K562 (cell line): ENCODE measurements around the gene GET4. TPM values are rescaled to one million over a fixed set of nuclear protein-coding genes. Genes with fewer than 3 reads are reported as not detected.

ENCODE experiments used
- ATAC-seq: fragments of 200-7000 bp; cut with Tn5 transposase; 3 replicates; pipeline ENCODE4 v1.9.1; 2020; ENCODE audit warnings: moderate library complexity
- BruUV-seq: library from RNA; stranded (reverse); fragments of 400-500 nt; replicated peaks from 2 replicates; lab custom pipeline; 2021; lab: Mats Ljungman, UMichigan
- CTCF ChIA-PET: fragments of 300-600 bp; formaldehyde crosslinking; extraction: SDS; loops from one replicate; lab custom pipeline; 2021; ENCODE audit warnings: low intra/inter-chr PET ratio; lab: Yijun Ruan, JAX
- POLR2A ChIA-PET: fragments of 300-600, 350-650 bp; sonication (Branson Sonifier 250); formaldehyde crosslinking; extraction: SDS; loops from one replicate; lab custom pipeline; 2021; ENCODE audit warnings: antibody characterized with exemption, inconsistent platforms; lab: Yijun Ruan, JAX
- DNase-seq, 4 experiments: peaks; one replicate each; pipeline versions ENCODE4 v3.0.0 to v3.0.0-alpha.2; 2011 to 2018; ENCODE audit warnings: low spot score in 3 of 4, mixed read lengths in 3 of 4; ENCODE audit errors: extremely low read depth in 1 of 4
- FAIRE-seq: peaks from 2 replicates; lab custom pipeline; 2011; peaks lifted over from hg19 to GRCh38; lab: Jason Lieb, UNC
- H2AFZ ChIP-seq: 2 replicates; pipeline ENCODE4 v1.6.0; 2011; ENCODE audit warnings: low read depth, low read length, control low read depth, inconsistent platforms
- H3K27ac ChIP-seq: fragments of 200-600 bp; 3 replicates; pipeline ENCODE4 v1.8.0; 2011; ENCODE audit warnings: low read depth, mild to moderate bottlenecking, control low read depth, inconsistent platforms, low read length, moderate library complexity, mixed read lengths; ENCODE audit errors: extremely low read depth
- H3K27me3 ChIP-seq, 2 experiments: fragments of 300-600 bp in 1 of 2; 2 replicates in 1 of 2; 3 replicates in 1 of 2; pipeline versions ENCODE4 v1.6.0 to v1.8.0; 2011; ENCODE audit warnings: inconsistent platforms in 2 of 2, low read length in 2 of 2, mild to moderate bottlenecking in 1 of 2, mixed read lengths in 1 of 2, moderate library complexity in 1 of 2; ENCODE audit not compliant: control insufficient read depth in 2 of 2, insufficient read depth in 2 of 2
- H3K36me3 ChIP-seq: fragments of 300-600 bp; 3 replicates; pipeline ENCODE4 v1.8.0; 2011; ENCODE audit warnings: mild to moderate bottlenecking, low read length, inconsistent platforms; ENCODE audit not compliant: control insufficient read depth, insufficient read depth
- H3K4me1 ChIP-seq, 2 experiments: fragments of 200-600 bp in 1 of 2; replicated peaks in 1 of 2; 2 replicates in 1 of 2; 3 replicates in 1 of 2; pipeline versions ENCODE4 v1.5.1 to v1.8.0; 2011; ENCODE audit warnings: inconsistent platforms in 2 of 2, low read length in 2 of 2, mild to moderate bottlenecking in 1 of 2, mixed read lengths in 1 of 2, moderate library complexity in 1 of 2; ENCODE audit not compliant: control insufficient read depth in 2 of 2, insufficient read depth in 2 of 2
- H3K4me2 ChIP-seq: 2 replicates; pipeline ENCODE4 v1.6.1; 2011; ENCODE audit warnings: low read length, control low read depth, inconsistent platforms, mixed read lengths; ENCODE audit not compliant: insufficient read depth
- H3K4me3 ChIP-seq: fragments of 200-600 bp; sonication (generic), shearing (Covaris generic); 2 replicates; pipeline ENCODE4 v1.5.1; 2016; ENCODE audit warnings: control low read depth, inconsistent platforms
- H3K79me2 ChIP-seq: fragments of 200-600 bp; 3 replicates; pipeline ENCODE4 v1.8.0; 2011; ENCODE audit warnings: low read length, inconsistent platforms; ENCODE audit not compliant: control insufficient read depth, insufficient read depth
- H3K9ac ChIP-seq, 2 experiments: 2 replicates each; pipeline versions ENCODE4 v1.6.0 to v1.6.1; 2011; ENCODE audit warnings: low read depth in 2 of 2, low read length in 2 of 2, control low read depth in 1 of 2, inconsistent platforms in 1 of 2, mild to moderate bottlenecking in 1 of 2, mixed read lengths in 1 of 2; ENCODE audit not compliant: insufficient read depth in 1 of 2
- H3K9me1 ChIP-seq: one replicate; pipeline ENCODE4 v1.6.0; 2011; ENCODE audit warnings: inconsistent platforms, mild to moderate bottlenecking, low read length, moderate library complexity; ENCODE audit not compliant: control insufficient read depth, insufficient read depth
- H3K9me3 ChIP-seq: replicated peaks from 2 replicates; pipeline ENCODE4 v1.5.1; 2011; ENCODE audit warnings: low read depth, low read length, inconsistent platforms; ENCODE audit not compliant: control insufficient read depth, insufficient read depth
- H4K20me1 ChIP-seq: replicated peaks from 2 replicates; pipeline ENCODE4 v1.6.1; 2011; ENCODE audit warnings: low read length, inconsistent platforms, mixed read lengths; ENCODE audit not compliant: control insufficient read depth, insufficient read depth
- CC2D1A ChIP-seq: fragments of 450-650 bp; IDR thresholded peaks from 2 replicates; pipeline ENCODE4 v1.6.1; 2017; ENCODE audit warnings: mild to moderate bottlenecking
- POLR2B ChIP-seq: fragments of 450-650 bp; IDR thresholded peaks from 2 replicates; pipeline ENCODE4 v1.6.1; 2018; ENCODE audit warnings: low read depth; ENCODE audit not compliant: partially characterized antibody
- RBM25 ChIP-seq: fragments of 200-400 bp; formaldehyde crosslinking; IDR thresholded peaks from 2 replicates; pipeline ENCODE4 v1.6.1; 2018; ENCODE audit warnings: low read length, low read depth, moderate library complexity; ENCODE audit not compliant: severe bottlenecking
- SUPT5H ChIP-seq: fragments of 450-650 bp; IDR thresholded peaks from 2 replicates; pipeline ENCODE4 v1.6.1; 2016
- ZNF24 ChIP-seq: fragments of 450-650 bp; IDR thresholded peaks from 2 replicates; pipeline ENCODE4 v1.6.1; 2016
- whole genome bisulfite sequencing: fragments of 100-300 bp; shearing (Covaris generic); methylation state at CpG from one replicate; pipeline ENCODE4 v1.1.6; 2016; ENCODE audit warnings: low coverage, mixed read lengths; ENCODE audit not compliant: insufficient coverage; ENCODE audit errors: missing lambda C conversion rate; 5-methylcytosine and 5-hydroxymethylcytosine counted together
- in situ Hi-C: fragments of 300-500 bp; cut with MboI; formaldehyde crosslinking; loops from 4 replicates; pipeline ENCODE4 v1.15.0; 2018; ENCODE audit warnings: inconsistent platforms, mixed read lengths
- intact Hi-C: fragments of 100-400 bp; cut with micrococcal nuclease; formaldehyde crosslinking; loops from 2 replicates; pipeline ENCODE4 v1.14.2; 2022
- polyA plus RNA-seq, 8 experiments: library from polyadenylated mRNA; depleted of rRNA in 4 of 8; stranded (reverse) in 5 of 8; unstranded in 3 of 8; fragments of >200 nt; fragmentation: Nextera tagmentation in 2 of 8; fragmentation: Illumina TruSeq in 1 of 8; extraction: Ambion mirVana in 2 of 8; extraction: Trizol in 1 of 8; gene quantifications; 2 replicates each; pipeline versions ENCODE4 v1.2.1 to v1.2.3, GENCODE V29; 2011 to 2014; ENCODE audit warnings: inconsistent platforms in 1 of 8, missing spikeins in 1 of 8
- total RNA-seq, 7 experiments: library from RNA; depleted of rRNA in 6 of 7; stranded (reverse); fragments of >200 nt in 6 of 7; fragmentation: Illumina TruSeq in 2 of 7; extraction: Trizol in 2 of 7; gene quantifications; 2 replicates each; pipeline versions ENCODE4 v1.2.1 to v1.2.3, GENCODE V29; 2011 to 2021; ENCODE audit warnings: low replicate concordance in 1 of 7
- TF ChIP-seq, protein P1 (sequence below): fragments of 250-450 bp; sonication (Bioruptor Pico); IDR thresholded peaks from 2 replicates; pipeline ENCODE4 v1.8.0; 2022; ENCODE audit warnings: moderate library complexity, mild to moderate bottlenecking, inconsistent platforms
- TF ChIP-seq, protein P2 (sequence below), 3 experiments: fragments of 200-800 bp in 1 of 3; fragments of 250-450 bp in 1 of 3; fragments of 450-650 bp in 1 of 3; sonication (Bioruptor Pico) in 1 of 3; sonication (Bioruptor generic) in 1 of 3; formaldehyde crosslinking in 1 of 3; IDR thresholded peaks; 2 replicates each; pipeline versions ENCODE4 v1.6.1 to v1.8.0; 2016 to 2022; ENCODE audit warnings: mild to moderate bottlenecking in 2 of 3, missing genetic modification characterization in 2 of 3, missing compliant biosample characterization in 1 of 3, moderate library complexity in 1 of 3
- TF ChIP-seq, protein P3 (sequence below): fragments of 250-450 bp; sonication (Bioruptor Pico); IDR thresholded peaks from 2 replicates; pipeline ENCODE4 v1.9.0; 2021; ENCODE audit warnings: mild to moderate bottlenecking

The GET4 gene
- total and polyA plus RNA-seq, 9 of the 15 experiments (the other 6 are each of a cell fraction or from before 2014, with no cell fraction given), result 0.99 to 122 (median 40.4) TPM

DNA sequence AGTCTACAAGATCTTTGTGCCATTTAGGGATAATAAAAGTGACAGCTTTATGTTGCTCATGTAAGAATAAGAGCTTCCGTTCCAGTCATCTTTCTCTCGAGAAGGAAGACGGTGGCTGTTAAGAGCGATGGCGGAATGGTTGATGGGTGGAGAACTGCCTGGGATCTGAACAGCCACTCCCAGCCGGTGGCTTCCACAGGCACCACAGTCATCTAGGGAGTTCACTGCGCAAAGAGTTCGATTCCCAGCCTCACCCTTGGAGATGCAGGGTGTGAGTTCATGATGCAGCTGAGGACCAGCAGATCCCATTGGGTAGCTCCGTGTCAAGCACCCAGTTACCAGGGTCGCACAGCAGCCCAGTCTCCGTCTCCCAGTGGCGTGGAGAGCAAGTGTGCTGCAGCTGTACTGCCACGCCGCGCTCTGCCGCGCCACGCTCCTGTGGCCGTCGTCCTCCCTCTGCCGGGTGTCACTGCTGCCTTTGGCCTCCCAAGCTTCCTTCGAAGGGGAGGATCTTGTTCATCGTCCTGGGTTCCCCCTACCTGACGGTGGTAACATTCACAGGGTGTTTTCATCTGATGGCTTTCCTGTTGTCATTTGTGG, 36.3 kb upstream of the GET4 start:
- peaks cover 15% of the 10 kb centered on the region for H3K9me1 ChIP-seq
- BruUV-seq, result no TSS peak
- H3K36me3 ChIP-seq, result peaks cover 81% of the 10 kb centered on the region; the same call in 2 of the 3 replicates
- FAIRE-seq (no peak), ATAC-seq (no peak), DNase-seq (no peak)
- H3K27me3 ChIP-seq, result no peaks in the 10 kb centered on the region
- no peak overlapping the region for H3K4me2 ChIP-seq
- no peak overlapping the region for H3K4me3 ChIP-seq
- H3K9me3 ChIP-seq, result no peaks in the 10 kb centered on the region; the same call in 1 of the 2 replicates
- ChIA-PET POLR2A (no interaction called here), CTCF (no interaction called here)
- no peak overlapping the region for H3K9ac ChIP-seq
- H2AFZ ChIP-seq, result no peak overlapping the region
- H3K27ac ChIP-seq, result no peak overlapping the region
- peaks cover 20% of the 10 kb centered on the region; the same call in 1 of the 2 replicates for H4K20me1 ChIP-seq
- peaks cover 39% of the 10 kb centered on the region for H3K79me2 ChIP-seq
- intact Hi-C loops (no loop called here), in situ Hi-C loops (no loop called here)
- H3K4me1 ChIP-seq, result peaks cover 4 to 21% of the 10 kb centered on the region in 2 experiments; a peak in 2 of 5 replicates
- WGBS, result 90% methylated on average over 24 of the region's 24 CpGs
- TF ChIP-seq CC2D1A, result no peak
- TF ChIP-seq SUPT5H, result 0 out of 2 replicates have a peak, but pooled peaks have one; percentile 17
- TF ChIP-seq, all 486 proteins: peak for 1

DNA sequence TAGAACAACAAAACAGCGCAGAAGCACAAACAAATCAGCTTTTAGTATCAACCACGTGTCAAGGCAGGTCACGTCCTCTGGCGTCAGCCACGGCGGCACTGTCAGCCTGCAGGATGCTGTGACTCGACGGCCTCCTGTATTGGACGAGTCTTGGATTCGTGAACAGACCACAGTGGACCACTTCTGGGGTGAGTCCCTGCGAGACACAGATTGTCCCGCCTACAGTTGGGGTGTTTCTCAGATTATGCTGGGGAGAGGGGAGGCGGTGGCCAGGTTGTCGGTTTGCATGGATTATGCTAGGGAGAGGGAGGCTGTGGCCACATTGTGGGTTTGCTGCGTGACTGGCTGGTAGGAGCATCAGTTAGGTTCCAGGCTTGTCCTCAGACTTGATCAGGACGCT, 34.4 kb upstream of the GET4 start:
- 86% methylated on average over 16 of the region's 16 CpGs for WGBS
- ChIA-PET CTCF (no interaction called here), POLR2A (interaction anchor here (0.7 to 1.5 kb wide), 3 partner anchors 17 to 608 kb away, joined by 3 read pairs; no protein-coding TSS in a partner anchor)
- peaks cover 0 to 9% of the 10 kb centered on the region in 2 experiments; a peak in 1 of 5 replicates for H3K4me1 ChIP-seq
- H3K27ac ChIP-seq, result no peak overlapping the region
- BruUV-seq, result no TSS peak
- H3K27me3 ChIP-seq, result no peaks in the 10 kb centered on the region
- H3K4me3 ChIP-seq, result no peak overlapping the region
- DNase-seq (no peak), FAIRE-seq (no peak), ATAC-seq (no peak)
- H3K9me1 ChIP-seq, result peaks cover 2% of the 10 kb centered on the region
- H2AFZ ChIP-seq, result no peak overlapping the region
- H3K79me2 ChIP-seq, result peaks cover 20% of the 10 kb centered on the region
- in situ Hi-C loops, result no loop called here
- H3K9ac ChIP-seq, result no peak overlapping the region; a peak in 1 of 4 replicates
- H4K20me1 ChIP-seq, result peaks cover 7% of the 10 kb centered on the region; the same call in 1 of the 2 replicates
- no peak overlapping the region for H3K4me2 ChIP-seq
- intact Hi-C loops, result no loop called here
- H3K36me3 ChIP-seq, result peaks cover 72% of the 10 kb centered on the region; the same call in 2 of the 3 replicates
- H3K9me3 ChIP-seq, result peaks cover 3% of the 10 kb centered on the region; the same call in 1 of the 2 replicates
- TF ChIP-seq RBM25 (no peak), POLR2B (no peak), ZNF24 (no peak)
- TF ChIP-seq, protein P1, sequence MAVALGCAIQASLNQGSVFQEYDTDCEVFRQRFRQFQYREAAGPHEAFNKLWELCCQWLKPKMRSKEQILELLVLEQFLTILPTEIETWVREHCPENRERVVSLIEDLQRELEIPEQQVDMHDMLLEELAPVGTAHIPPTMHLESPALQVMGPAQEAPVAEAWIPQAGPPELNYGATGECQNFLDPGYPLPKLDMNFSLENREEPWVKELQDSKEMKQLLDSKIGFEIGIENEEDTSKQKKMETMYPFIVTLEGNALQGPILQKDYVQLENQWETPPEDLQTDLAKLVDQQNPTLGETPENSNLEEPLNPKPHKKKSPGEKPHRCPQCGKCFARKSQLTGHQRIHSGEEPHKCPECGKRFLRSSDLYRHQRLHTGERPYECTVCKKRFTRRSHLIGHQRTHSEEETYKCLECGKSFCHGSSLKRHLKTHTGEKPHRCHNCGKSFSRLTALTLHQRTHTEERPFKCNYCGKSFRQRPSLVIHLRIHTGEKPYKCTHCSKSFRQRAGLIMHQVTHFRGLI (CRISPR knock-in tag), result no peak
- TF ChIP-seq, protein P2, sequence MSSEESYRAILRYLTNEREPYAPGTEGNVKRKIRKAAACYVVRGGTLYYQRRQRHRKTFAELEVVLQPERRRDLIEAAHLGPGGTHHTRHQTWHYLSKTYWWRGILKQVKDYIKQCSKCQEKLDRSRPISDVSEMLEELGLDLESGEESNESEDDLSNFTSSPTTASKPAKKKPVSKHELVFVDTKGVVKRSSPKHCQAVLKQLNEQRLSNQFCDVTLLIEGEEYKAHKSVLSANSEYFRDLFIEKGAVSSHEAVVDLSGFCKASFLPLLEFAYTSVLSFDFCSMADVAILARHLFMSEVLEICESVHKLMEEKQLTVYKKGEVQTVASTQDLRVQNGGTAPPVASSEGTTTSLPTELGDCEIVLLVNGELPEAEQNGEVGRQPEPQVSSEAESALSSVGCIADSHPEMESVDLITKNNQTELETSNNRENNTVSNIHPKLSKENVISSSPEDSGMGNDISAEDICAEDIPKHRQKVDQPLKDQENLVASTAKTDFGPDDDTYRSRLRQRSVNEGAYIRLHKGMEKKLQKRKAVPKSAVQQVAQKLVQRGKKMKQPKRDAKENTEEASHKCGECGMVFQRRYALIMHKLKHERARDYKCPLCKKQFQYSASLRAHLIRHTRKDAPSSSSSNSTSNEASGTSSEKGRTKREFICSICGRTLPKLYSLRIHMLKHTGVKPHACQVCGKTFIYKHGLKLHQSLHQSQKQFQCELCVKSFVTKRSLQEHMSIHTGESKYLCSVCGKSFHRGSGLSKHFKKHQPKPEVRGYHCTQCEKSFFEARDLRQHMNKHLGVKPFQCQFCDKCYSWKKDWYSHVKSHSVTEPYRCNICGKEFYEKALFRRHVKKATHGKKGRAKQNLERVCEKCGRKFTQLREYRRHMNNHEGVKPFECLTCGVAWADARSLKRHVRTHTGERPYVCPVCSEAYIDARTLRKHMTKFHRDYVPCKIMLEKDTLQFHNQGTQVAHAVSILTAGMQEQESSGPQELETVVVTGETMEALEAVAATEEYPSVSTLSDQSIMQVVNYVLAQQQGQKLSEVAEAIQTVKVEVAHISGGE (CRISPR knock-in tag; IDR thresholded peaks at IDR 0.05), result no peak
- TF ChIP-seq, protein P3, sequence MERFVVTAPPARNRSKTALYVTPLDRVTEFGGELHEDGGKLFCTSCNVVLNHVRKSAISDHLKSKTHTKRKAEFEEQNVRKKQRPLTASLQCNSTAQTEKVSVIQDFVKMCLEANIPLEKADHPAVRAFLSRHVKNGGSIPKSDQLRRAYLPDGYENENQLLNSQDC, result no peak
